Activated CD4-positive, CD25-positive, alpha-beta regulatory T cell treated with anti-CD3 and anti-CD28 coated beads, Interleukin-2, amount 50 U/mL, for 24 hours (primary cell): ENCODE data around the gene SPAG8.

Experiments used
- ATAC-seq, 2 donors: fragments of 150-1000 bp; cut with Tn5 transposase; one replicate each; pipeline ENCODE4 v1.10.0; 2021; ENCODE audit warnings: mild to moderate bottlenecking in 1 of 2, moderate library complexity in 1 of 2

SPAG8 gene

DNA sequence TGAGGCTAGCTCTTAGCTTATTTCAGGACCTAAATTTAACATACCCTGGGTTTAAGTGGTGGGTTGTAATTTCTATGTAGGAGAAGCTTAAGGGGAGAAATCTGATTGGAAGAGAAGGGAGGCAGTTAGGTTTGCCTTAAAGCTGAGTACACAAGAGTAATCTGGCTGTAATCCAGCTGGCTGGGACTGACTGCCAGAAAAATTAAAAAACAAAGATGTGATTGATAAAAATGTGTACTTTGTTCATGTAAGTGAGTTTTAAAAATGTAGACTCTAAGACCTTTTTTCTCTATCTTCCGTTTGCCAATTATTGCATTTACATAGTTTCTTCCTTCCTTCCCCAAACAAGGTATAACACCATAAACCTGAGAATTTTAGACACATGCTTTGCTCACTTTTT lies 40.5 kb downstream of the SPAG8 start:
- no peak for ATAC-seq

DNA sequence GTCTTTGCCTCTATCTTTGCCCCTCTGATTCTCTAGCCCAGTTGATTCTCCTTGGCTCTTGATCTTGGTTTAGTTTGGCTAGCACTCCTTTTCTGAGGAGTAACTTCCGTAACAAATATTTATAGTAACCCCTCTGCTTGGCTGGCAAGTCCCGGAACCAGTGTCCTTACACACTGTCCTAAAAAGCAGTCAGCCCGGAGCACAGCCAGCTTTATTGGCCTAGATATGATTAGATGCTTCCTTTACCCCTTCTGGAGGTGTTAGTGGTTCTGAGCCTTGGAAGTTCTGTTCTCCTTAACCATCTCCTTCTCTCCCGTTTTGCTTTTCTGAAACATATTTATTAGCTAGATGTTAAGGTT lies 41.0 kb downstream of the SPAG8 start:
- no peak for ATAC-seq

DNA sequence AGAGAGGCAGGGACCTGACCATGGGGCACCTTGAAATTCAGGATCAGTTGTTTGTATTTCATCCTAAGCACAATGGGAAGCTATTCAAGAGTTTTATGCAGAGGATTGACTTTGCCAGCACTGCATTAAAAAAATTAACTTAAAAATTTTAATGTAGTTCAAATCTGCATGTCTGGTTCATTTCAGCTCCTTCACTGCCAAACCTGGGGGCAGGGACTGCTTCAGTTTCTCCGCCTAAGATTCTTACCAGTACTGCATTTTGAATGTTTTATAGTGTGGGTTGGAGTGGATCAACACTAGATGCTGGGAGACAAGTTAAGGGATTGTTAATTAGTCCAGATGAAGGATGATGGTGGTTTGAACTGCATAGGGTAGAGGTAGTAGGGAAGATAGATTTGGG lies 42.3 kb downstream of the SPAG8 start:
- no peak for ATAC-seq

DNA sequence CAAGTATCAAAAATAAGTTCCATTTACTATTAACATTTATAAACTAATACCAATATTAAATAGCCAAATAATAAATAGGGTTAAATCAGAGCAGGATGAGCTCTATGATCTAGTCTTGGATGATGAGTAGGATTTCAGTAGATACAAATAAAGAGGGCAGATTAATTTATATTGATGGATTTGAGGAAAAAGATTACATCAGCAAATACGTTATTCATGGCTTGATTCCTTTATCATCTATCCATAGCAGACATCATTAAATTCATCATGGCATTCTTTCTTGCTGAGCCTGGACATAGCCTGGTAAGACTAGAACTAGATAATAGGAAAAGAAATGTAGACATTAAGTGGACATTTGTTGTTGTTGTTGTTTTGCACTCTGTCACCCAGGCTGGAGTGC lies 44.6 kb downstream of the SPAG8 start:
- no peak for ATAC-seq

DNA sequence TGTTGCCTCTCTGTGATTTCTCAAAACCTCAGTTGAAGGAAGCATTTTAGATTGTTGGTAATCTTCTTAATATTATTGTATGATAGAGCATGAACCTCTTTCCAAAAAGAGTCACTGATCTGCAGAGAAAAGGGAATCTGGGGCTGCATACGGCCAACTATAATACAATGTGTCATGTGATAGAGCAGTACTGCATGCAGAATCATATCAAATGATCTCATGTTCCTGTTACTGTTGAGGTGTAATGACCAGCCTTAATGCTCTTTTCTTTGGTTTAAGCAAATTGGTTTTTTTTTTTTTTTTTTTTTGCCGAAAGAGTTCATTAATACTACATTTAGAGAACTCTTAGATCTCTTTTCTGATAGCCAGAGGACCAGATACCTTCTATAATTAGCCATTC lies 45.1 kb downstream of the SPAG8 start:
- ATAC-seq: no peak

DNA sequence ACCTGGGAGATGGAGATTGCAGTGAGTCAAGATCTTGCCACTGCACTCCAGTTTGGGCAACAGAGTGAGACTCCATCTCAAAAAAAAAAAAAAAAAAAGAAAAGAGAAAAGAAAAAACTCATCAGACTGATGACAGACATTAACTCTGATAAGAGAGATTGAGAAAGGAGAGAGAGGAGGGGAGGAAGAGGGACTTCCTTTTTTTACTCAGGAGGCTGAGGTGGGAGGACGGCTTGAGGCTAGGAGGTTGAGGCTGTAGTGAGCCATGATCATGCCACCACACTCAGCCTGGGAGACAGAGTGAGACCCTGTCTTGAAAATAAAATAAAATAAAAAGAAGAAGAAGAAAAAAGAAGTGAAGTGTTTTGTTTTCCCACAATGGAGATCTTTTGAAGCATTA lies 48.3 kb downstream of the SPAG8 start:
- ATAC-seq: no peak

DNA sequence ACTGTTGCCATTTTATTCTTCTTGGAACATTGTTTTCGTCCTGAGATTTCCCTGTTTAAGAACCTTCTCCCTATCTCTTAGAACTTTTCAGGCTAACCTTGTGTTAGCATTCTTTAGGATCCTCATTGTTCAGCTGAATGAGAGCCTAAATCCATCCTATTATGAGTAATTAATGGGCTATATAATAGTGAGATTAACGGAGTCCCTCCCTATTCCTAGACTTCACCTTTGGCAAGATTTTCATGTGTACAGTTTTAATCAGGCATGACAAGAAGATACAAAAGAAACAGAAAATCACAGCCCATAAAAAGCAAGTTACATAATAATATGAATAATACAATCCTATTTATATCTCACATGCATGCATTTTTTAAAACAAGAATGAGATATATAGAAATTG lies 48.9 kb downstream of the SPAG8 start:
- ATAC-seq: no peak

DNA sequence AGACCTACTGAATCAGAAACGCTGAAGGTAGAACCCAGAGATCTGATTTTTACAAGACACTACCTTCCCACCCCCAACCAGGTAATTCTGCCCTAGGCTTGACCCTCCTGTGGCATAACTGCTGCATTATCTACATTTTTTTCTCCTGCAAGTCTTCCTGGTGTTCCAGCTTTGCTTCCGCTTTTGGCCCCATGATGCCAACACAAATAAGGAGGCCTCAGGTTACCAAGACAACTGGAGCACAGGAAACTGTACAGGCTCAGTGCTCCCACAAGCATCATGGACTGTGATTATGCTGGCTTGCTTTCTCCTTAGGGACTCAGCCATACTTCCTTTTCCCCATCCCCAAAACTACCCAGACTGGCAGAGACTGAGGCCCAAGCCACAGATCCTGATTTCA lies 51.4 kb downstream of the SPAG8 start:
- ATAC-seq: no peak

DNA sequence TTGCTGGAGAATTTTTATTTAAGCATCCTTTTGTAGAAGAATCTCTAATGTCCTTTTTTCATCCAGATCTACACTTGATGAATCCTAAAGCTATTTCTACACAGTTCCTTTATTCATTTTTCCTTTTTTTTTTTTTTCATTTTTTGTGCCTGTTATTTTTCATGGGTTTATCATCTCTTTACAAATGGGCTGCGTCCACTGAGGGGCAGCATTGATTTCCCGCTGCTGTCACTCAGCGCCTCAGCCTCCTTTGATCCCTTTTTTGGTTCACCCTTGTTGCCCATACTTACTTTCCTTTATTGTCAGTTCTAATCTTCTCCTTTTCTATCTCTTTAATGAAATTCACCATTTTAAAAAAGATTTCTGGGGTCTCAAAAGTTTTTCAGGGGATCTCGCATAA lies 52.3 kb downstream of the SPAG8 start:
- no peak for ATAC-seq
